ENCODE results near the gene CHPF2.

- TF ChIP-seq CTCF (IDR thresholded peaks at IDR 0.05) = no peak
- no peak for TF ChIP-seq POLR2A (IDR thresholded peaks at IDR 0.05)
Observed at GRCh38 chr7:151272405-151272804, 40.1 kb downstream of the CHPF2 start.
